ENCODE results near the gene STUB1.
A peak's percentile ranks its signal among the peaks of the same experiment; 100 is the strongest.

STUB1 gene

DNA sequence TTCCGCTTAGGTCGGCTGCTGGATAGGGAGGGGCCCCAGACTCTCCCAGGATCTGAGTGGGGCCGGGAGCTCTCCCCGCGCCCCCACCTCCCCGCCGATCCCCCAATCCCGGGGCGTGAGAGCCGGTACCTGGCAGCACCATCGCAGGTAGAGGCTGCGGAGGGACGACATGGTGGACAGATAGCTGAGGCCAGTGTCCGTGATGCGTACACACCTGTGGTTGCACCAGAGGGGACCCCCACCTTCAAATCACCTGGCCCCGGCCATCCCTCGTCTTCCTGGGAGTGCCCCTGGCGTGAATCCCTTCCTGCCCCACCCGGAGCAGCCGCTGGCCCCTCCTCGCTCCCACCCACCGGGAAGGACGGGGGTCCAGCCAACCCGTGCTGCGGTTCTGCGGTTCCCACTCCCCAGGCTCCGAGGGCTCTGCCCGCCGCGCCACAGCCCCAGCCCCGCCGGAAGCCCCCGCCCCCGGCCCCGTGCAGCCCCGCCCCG is 14.7 kb downstream of the STUB1 start:
- no peak for DNase-seq (ENCODE audit: low read depth)

DNA sequence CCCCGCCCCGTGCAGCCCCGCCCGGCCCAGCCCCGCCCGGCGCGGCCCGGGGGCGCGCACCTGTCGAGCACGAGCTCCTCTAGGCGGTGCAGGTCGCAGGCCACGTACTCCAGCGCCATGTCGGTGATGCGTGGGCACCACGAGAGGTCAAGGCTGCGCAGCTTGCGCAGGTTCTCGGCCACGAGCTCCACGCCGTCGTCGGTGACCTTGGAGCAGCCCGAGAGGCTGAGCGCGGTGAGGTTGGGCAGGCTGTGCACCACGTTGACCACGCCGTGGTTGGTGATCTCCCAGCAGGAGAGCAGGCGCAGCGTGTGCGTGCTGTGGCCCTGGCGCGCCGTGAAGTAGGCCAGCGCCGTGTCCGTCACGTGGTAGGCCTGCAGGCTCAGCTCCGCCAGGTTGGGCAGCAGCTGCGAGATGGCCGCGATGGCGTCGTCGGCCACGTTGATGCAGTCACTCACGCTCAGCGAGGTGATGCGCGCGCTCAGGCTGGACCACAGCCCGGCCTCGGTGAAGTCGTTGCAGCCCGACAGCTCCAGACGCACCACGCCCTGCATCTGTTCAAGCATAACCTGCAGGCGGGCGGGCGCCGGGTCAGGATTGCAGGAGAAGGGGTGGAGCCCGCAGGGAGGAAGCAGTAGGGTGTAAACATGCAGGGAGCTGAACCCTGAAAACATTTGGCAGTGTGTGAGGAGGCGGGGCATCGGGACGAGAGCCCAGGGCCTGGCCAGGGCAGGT is 15.3 kb downstream of the STUB1 start:
- no peak for DNase-seq (ENCODE audit: low read depth)

DNA sequence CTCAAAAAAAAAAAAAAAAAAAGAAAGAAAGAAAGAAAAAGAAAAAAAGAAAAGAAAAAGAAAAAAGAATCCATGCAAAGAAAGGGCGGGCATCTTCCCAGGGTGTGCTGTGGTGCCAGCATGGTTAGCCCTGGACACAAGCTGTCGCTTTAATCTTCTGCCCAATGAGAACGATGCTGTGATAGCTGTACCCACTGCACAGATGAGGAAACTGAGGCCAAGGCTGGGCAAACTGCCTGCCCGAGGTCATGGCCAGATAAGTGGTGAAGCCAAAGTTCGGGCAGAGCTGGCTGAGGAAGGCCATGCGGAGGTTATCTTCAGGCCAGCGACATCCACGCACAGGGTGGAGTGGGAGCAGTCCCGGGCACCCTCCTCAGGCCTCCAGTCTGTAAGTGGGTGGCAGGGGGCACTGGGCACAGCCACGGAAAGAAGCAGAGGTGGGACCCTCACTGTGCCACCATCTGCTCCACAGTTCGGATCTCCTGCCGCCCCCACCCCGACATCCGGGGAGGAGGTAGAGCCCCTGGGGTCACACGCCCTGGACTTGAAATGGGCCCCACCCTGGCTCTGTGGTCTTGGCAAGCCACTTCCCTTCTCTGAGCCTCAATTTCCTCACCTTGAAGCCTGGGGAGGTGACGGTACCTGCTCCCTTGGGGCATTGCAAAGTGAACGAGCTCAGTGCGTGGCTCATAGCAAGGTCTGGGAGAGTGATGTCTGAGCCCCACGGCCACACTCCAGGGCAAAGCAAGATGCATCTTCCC is 18.9 kb downstream of the STUB1 start:
- no peak for DNase-seq (ENCODE audit: low read depth)

DNA sequence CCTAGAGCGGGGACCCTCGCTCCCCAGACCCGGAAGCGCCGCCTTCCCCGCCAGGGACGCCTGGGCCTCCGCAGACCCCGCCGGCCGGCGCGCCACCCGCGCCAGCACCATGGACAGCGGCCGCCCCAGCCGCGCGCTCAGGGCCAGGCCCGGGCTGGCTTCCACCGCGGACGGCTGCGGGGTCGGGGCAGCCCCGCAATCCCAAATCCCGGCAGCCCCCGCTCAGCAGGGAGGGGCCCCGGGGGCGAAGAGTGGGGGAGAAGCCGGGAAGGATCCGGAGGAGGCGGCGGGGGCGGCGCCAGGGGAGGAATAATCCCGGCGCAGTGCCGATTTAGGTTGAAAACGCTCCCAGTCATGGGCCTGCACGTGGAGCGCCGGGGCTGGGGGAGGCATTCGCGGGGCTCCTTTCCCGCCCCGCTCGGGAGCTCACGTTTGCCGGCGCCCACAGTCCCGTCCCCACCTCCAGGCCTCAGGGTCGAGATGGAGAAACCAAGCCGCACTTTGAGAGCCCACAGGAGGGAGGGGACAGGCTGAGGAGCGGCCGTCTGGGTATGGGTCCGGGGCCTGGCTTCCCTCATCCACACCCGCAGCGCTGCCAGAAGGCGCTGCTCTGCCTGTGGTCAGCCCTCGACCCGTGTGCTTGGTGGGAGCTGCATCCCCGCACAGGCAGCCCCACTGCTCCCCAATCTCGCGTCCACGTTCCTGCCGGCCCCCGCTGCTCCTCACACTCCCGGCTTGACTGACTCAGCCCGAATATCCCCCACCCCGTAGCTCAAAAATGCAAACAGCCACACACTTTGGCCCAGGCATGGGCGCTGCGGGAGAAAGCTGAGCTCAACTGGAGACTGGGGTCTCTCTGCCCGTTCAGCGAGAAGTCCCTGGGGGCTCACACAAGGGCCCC is 20.7 kb downstream of the STUB1 start:
- DNase-seq (ENCODE audit: low read depth): no peak

DNA sequence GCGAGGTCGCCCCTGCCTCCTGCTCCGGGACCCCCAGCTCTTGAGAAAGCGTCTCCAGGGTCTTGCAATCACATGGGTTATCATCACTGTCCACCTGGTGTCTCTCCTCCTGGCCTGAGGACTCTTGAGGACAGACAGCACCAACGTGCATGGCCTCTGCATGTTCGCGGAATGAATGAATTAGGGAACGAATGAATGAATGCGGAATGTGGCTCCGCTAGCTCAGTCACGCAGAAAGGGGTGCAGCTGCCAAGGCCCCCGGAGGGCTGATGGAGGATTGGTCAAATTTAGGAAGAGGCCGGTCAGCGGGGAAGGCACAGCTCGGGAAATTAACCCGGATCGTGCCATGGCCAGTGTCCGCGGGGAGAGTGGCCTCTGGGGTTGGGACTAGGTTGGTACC is 22.1 kb downstream of the STUB1 start:
- DNase-seq (ENCODE audit: low read depth): no peak

DNA sequence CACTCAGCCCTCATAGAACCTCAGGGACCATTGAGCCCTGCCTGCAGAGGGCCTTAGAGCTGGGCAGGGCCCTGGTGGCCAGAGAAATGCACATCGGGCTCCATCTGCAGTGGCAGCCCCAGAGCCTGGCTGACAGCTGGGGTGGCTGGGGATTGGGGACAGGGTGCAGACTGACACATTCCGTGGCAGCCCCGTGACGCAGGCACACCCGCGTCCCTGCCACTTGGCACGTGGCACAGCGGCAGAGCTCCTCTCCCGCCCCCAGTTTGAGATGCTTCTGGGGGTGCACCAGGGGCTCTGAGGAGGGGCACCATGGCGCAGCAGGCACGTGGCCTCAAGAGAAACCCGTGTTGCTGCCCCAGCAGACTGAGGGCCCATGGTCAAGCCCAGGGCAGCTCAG is 23.2 kb downstream of the STUB1 start:
- no peak for DNase-seq (ENCODE audit: low read depth)

DNA sequence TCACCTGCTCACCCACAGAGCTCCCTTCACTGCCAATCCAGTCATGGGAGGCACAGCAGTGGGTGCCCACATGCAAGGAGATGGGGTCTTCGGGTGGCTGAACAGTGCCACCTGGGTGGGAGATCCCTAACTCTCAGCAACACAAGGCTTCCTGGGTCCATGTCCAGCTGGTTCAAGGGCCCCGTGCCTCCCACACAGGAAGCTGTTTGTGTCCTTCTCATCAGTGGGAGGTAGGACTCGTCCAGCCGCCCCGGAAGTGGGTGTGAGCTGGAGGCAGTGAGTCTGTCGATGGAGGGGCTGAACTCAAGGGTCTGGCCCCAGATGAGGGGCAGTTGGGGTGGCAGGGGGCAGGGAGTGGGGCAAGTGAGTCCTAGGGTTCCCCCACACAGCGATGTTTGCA is 23.8 kb downstream of the STUB1 start:
- DNase-seq (ENCODE audit: low read depth): no peak

DNA sequence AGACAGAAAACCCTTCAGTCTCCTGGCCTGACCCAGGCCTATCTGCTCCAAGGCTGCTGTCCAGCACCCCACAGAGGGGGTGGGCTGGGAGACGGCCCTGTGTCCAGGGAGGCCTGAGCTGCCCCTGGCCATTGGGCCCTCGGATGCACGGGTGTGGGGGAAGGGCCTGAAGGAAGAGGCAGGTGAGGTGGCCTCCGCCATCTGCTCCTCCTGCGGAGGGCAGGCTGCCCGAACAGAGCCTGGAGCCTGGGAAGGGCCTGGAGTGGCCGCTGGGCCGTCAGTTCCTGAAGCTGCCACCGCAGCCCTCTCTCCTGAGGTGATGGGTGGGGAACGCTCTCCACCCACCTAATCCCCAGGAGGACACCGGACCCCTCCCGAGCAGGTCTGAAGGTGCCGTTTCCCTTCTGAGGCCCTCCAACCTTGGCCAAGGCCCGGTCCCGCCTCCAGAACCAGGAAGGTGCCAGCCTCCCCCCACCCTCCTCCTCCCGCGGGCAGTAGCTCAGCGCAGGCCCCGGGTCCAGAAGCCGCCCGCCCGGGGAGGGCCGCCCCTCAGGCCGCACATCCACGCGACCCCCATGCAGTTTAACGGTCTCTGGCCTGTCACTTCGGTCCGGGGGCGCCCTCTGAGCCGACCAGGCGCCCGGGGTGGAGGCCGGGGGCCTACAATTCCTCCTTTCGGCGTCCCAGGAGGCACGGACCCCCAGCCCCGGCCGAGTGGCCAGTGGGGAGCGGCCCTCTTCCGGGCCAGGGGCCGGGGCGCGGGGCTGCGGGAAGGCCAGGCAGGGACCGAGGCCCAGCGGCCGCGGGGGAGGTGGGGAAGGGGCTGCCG is 24.6 kb downstream of the STUB1 start:
- DNase-seq (ENCODE audit: low read depth): no peak

DNA sequence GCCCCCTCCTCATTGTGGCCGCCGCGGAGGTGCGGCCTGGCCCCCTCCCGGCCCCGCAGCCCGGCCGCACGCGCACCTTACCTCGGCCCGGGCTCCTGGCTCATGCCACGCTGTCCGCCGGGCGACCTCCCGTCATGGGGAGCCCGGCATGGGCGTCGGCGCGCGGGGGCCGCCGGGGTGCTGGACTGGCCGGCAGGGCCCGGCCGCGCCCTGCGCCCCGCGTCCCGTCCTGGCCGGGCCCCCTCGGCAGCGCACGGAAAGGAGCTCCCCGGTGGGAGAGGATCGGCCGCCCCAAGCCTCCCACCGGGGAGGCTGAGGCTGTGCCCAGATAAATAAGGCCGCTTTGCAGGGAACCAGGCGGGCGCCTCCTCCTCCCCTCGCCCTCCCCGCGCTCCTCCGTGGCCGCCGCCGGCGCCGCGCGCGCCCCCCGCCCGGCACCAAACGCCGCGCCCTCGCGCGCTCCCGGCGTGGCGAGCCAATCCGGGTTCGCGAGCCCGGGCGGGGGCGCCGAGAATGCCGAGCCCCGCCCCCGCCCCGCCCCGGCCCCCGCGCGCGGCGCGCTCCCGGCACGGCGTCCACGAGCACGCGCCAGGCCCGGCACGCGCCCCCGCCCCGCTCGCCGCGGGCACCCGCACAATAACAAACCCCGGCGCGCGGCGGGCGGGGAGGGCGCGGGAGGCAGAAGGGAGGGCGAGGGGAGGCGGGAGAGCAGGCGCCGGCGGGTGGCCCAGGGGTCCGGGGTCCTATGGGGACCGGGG is 25.4 kb downstream of the STUB1 start, which contains the start of gene FBXL16:
Gene FBXL16 (minus strand): TSS at position 371 of the 758 bp plus-strand sequence. CDS start 8,396 bp downstream, outside the sequence.
- DNase-seq (ENCODE audit: low read depth): no peak

DNA sequence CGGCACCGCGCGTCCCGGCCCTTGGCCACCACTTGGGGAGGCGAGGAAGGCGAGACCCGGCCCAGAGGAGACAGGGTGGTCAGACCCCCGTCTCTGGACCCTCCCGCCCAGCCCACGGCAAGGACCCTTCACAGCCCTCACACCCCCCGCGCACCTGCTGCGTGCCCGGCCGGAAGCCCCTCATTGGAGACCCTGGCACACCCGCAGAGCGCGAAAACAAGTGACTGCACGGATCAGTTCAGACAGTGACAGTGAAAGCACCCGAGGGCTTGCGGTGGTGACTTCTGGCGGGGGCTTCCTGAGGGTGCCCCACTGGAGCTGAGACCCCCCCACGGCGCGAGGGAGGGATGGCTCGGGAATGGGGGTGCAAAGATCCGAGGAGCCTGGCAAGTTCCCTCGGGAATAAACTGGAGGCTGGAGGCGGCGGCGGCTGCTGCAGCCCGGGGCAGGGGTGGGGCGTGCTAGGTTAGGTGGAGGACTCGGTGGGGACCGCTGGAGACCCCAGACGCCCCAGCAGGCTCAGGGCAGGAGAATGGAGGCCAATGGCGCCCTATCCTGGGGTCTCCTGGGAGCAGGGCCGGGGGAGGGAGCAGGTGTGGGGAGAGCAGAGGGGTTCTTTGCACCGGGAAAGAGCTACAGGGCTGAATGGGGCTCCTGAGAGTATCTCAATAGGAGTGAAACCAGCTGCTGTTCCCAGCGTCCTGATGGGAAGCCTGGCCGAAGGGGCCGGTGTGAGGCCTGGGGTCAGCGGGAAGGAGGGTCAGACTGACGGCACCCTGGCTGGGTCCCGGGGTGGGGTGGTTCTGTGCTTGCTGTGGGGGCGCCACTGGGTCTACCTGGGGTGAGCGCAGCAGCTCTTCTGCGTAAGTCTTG is 26.2 kb downstream of the STUB1 start:
- DNase-seq (ENCODE audit: low read depth): no peak

DNA sequence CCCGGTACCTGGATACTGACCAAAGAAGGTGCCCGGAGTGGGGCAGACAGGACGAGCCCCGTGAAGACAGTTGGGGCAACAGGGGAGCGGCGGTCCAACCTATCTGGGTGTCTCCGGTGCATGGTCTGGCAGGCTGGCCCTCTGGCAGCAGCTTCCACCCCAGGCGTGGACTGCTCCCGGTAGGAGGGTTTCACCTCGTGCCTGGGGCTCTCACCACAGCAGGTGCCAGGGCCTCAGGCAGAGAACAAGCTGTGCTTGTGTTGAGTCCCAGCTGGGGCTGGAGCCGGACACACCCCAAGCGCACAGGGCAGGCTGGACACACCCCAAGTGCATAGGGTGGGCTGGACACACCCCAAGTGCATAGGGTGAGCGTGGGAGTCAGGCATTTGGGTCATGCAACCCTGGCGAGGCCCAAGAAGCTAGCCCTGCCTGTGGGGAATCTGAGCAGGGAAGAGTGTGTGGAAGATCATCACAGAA is 26.9 kb downstream of the STUB1 start:
- DNase-seq (ENCODE audit: low read depth): no peak

DNA sequence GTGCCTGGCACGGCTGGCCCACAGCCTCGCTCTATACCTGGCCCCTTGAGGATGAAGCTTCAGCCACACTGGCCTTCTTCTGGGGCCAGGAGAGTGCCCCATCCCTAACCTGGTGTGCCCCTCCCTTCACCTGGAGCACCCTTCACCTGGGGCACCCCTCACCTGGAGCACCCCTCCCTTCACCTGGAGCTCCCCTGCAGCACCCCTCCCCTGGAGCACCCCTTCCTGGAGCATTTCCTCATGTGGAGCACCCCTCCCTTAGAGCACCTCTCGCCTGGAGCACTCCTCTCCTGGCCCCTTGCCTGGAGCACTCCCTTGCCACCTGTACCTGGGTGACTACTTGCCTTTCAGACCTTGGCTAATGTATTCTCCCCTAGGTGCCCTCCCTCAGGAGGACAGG is 27.8 kb downstream of the STUB1 start:
- no peak for DNase-seq (ENCODE audit: low read depth)

DNA sequence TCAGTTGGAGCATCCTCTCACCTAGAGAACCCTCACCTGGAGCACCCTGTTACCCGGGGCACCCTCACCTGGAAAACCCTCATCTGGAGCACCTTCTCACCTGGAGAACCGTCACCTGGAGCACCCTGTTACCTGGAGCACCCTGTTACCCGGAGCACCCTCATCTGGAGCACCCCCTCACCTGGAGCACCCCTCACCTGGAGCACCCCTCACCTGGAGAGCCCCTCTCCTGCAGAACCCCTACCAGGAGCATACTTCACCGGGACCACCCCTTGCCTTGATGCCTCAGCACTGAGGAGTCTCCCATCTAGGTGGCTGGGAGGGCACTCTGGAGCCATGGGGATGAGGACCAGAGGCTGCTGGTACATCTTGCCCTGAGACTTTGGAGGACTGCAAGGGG is 28.7 kb downstream of the STUB1 start:
- DNase-seq (ENCODE audit: low read depth): no peak

DNA sequence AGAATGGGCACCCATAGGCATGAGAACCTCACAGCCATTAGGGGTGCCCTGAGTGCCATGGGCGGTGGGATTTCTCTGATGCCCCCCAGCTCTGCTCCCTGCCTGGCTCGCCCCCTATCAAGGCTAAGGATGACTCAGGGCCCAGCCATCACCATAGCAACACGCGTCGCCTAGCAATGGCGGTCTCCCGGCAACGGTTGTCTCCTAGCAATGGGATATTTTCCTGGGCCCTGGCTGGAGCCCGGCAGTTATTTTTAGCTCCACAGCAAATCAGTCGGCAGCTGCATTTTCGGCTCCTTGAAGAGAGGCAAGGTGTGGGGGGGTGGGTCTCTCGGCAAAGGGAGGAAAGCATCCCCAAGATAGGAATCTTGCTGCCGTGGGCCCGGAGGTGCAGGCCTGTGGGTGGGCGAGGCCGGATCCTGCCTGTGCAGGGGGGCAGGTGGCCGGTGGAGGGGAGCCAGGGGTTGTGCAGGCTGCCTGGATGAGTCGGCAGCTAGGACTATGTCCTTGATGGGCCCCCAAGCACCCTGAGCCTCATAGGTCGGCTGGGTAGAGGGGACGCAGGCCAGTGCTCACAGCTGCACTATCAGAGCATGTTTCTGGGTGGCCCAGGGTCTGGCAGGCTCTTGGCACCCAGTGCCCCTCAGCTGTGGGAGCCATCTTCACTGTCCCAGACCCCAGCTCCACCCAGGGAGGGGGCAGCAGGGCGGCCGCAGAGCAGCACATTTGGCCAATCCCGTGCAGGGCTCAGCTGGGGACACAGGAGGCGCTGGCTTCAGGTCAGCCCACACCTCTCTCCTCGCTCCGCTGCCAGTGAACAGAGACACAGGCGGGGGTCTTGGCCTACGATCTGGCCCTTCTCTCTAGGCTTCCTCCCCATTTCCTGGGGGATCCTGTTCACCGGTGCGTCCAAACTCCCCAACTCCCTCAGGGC is 29.6 kb downstream of the STUB1 start:
- peak; percentile 78 for DNase-seq (ENCODE audit: low read depth)

DNA sequence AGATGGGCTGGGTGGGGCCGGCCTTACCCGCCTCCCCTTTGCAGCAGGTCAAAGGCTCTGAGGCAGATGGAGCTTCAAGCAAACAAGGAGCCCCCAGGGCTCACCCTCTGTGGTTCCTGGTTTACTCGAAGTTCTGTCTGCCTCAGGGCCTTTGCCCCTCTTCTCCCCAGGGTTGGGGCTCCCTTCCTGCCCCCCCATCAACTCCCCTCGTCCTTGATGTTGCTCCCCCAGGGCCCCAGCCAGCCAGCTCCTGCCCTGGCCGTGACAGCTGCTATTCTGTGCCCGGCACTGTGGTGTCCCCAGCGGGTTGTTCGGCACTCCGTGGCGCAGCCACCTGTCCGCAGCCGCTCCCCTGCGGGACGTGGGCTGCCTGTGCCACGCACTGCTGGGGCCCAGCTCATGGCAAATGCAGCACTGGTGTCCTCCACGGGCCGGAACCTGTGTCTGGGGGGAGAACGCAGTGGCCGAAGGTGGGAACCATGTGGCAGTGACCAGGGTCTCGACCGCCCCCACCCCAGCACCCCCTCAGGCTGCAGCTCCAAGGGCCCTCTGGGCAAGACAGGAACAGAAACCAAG is 30.4 kb downstream of the STUB1 start:
- no peak for DNase-seq (ENCODE audit: low read depth)

DNA sequence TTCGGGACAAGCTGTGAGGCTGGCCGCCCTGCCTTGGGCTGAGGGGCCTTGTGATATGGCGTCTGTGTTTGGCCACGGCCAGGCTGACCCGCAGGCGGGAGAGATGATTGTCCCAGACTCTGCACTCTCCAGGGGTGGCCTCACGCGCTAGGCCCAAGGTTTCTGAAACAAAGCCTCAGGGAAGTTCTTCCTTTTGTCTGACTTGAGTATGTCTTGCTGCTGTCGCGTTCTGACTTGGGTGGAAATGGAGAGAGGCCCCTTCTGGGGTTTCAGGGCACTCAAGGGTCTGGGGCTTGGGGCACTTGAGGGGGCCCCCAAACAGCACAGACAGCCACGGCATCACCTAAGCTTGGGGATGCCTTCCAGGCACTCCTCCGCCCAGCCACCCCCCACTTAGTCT is 30.9 kb downstream of the STUB1 start:
- no peak for DNase-seq (ENCODE audit: low read depth)

DNA sequence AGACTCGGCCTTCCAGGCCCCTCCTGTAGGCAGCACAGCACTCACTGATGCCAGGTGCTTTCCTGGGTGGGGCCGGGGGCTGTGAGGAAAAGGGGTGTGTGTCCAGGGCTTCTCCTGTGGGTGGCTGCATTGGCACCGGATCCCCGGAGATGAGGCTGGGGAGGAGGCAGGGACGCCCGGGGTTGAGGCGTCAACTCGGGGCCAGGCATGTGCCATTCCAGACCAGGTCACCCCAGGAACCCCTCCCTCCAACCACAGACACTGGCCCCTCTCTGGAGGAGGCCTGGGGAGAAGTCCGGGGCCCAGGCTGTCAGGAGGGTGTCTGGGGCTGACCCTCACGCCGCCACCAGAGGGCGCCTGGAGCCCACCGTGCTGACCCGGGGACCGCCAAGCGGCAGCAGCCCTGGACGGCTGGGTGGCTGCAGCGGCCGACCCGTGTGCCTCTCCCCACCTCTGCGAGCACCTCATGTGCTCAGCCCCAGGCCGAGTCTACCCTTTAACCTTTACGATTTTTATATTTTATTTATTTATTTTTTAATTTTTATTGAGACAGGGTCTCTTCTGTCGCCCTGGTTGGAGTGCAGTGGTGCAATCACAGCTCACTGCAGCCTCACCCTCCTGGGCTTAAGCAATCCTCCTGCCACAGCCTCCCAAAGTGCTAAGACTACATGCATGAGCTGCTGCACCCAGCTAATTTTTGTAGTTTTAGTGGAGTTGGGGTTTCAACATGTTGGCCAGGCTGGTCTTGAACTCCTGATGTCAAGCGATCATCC is 31.5 kb downstream of the STUB1 start:
- DNase-seq (ENCODE audit: low read depth): peak; percentile 42

Measured in amniotic epithelial cell (primary cell).